Vagina (tissue), 2 donors: ENCODE measurements around the gene F7. TPM values are rescaled to one million over a fixed set of nuclear protein-coding genes. Genes with fewer than 3 reads are reported as not detected.
A peak's percentile ranks its signal among the peaks of the same experiment; 100 is the strongest.

Experiments used
- DNase-seq, 2 donors: peaks; one replicate each; pipeline ENCODE4 v3.0.0-alpha.2; 2017; ENCODE audit errors: extremely low spot score in 2 of 2
- H3K27ac ChIP-seq: fragments of 200-600 bp; sonication (generic); one replicate; pipeline ENCODE4 v1.5.1; 2019
- H3K27me3 ChIP-seq: fragments of 200-600 bp; sonication (generic); one replicate; pipeline ENCODE4 v1.5.1; 2019
- H3K36me3 ChIP-seq, 2 donors: fragments of 200-600 bp; sonication (generic); one replicate each; pipeline ENCODE4 v1.5.1; 2017 to 2019
- H3K4me1 ChIP-seq: fragments of 200-600 bp; sonication (generic); one replicate; pipeline ENCODE4 v1.5.1; 2019
- H3K4me3 ChIP-seq, 2 donors: fragments of 200-600 bp; sonication (generic); 1 replicate in 1 of 2; 2 replicates in 1 of 2; pipeline ENCODE4 v1.5.1; 2016 to 2019
- H3K9me3 ChIP-seq: fragments of 200-600 bp; sonication (generic); one replicate; pipeline ENCODE4 v1.5.1; 2019
- CTCF ChIP-seq, 3 experiments: fragments of 450-650 bp in 2 of 3; fragments of 200-600 bp in 1 of 3; sonication (generic) in 1 of 3; IDR thresholded peaks; one replicate each; pipeline ENCODE4 v1.5.1; 2017 to 2019; ENCODE audit warnings: antibody characterized with exemption in 3 of 3, mild to moderate bottlenecking in 2 of 3, moderate library complexity in 2 of 3
- POLR2A ChIP-seq, 2 donors: fragments of 450-650 bp; IDR thresholded peaks; one replicate each; pipeline ENCODE4 v1.6.1; 2017; ENCODE audit warnings: antibody characterized with exemption in 2 of 2, mild to moderate bottlenecking in 2 of 2, moderate library complexity in 2 of 2
- POLR2AphosphoS5 ChIP-seq, 2 donors: sonication (generic); formaldehyde crosslinking; IDR thresholded peaks; one replicate each; pipeline ENCODE4 v1.9.0; 2017; ENCODE audit warnings: antibody characterized with exemption in 2 of 2, mild to moderate bottlenecking in 2 of 2, low read depth in 1 of 2; ENCODE audit not compliant: insufficient read depth in 1 of 2
- intact Hi-C: fragments of 100-400 bp; cut with DNase I; formaldehyde crosslinking; loops from one replicate; pipeline ENCODE4 v1.15.1; 2023
- total RNA-seq: library from RNA; depleted of rRNA; stranded (reverse); fragments of >200 nt; gene quantifications from one replicate; pipeline ENCODE4 v1.2.3, GENCODE V29; 2016

The F7 gene
- total RNA-seq, 1 donor from 2014 or later: not detected

- Histone ChIP-seq H3K9me3 (no peaks in the 10 kb centered on the region), H3K4me3 (peak overlapping the region; percentile 38 to 39), H3K27me3 (no peaks in the 10 kb centered on the region), H3K27ac (peak overlapping the region; percentile 87), H3K4me1 (peaks cover 18% of the 10 kb centered on the region), H3K36me3 (no peaks in the 10 kb centered on the region)
- peak in 1 of 2 donors; percentile 84 for DNase-seq
- intact Hi-C loops: no loop called here
- TF ChIP-seq POLR2AphosphoS5 (IDR thresholded peaks at IDR 0.05; ENCODE audit: insufficient read depth in 1 of 2, low read depth in 1 of 2) (no peak), CTCF (IDR thresholded peaks at IDR 0.05) (no peak)
Observed at GRCh38 chr13:113121928-113122471, 16.4 kb downstream of the F7 start.

GRCh38 chr13:113122550-113123225 lies 17.1 kb downstream of the F7 start, which contains the start of gene F10:
Gene F10, plus strand, starts transcription at chr13:113122799. Its CDS starts 57 bp downstream, at chr13:113122856.
- H3K27me3 ChIP-seq: no peaks in the 10 kb centered on the region
- peaks cover 18% of the 10 kb centered on the region for H3K4me1 ChIP-seq
- no peaks in the 10 kb centered on the region for H3K9me3 ChIP-seq
- peak in 1 of 2 donors; percentile 87 for DNase-seq
- H3K36me3 ChIP-seq: no peaks in the 10 kb centered on the region
- intact Hi-C loops: no loop called here
- H3K4me3 ChIP-seq: peak within 1 kb of the TSS; percentile 38 to 39
- H3K27ac ChIP-seq: peak within 1 kb of the TSS; percentile 87
- TF ChIP-seq CTCF (IDR thresholded peaks at IDR 0.05) (no peak), POLR2A (IDR thresholded peaks at IDR 0.05) (peak in 1 of 2 donors; percentile 17), POLR2AphosphoS5 (IDR thresholded peaks at IDR 0.05; ENCODE audit: insufficient read depth in 1 of 2, low read depth in 1 of 2) (peak in 1 of 2 donors; percentile 78)

- Histone ChIP-seq H3K4me1 (peaks cover 18% of the 10 kb centered on the region), H3K27ac (peak overlapping the region; percentile 87), H3K4me3 (peak overlapping the region; percentile 38 to 39), H3K9me3 (no peaks in the 10 kb centered on the region), H3K36me3 (no peaks in the 10 kb centered on the region), H3K27me3 (no peaks in the 10 kb centered on the region)
- TF ChIP-seq POLR2AphosphoS5 (IDR thresholded peaks at IDR 0.05; ENCODE audit: insufficient read depth in 1 of 2, low read depth in 1 of 2) (no peak), CTCF (IDR thresholded peaks at IDR 0.05) (no peak), POLR2A (IDR thresholded peaks at IDR 0.05) (no peak)
- DNase-seq: peak in 1 of 2 donors; percentile 85
- intact Hi-C loops: no loop called here
Observed at GRCh38 chr13:113123226-113124201, 17.9 kb downstream of the F7 start.

- H3K27me3 ChIP-seq: no peaks in the 10 kb centered on the region
- TF ChIP-seq POLR2A (IDR thresholded peaks at IDR 0.05) (no peak), POLR2AphosphoS5 (IDR thresholded peaks at IDR 0.05; ENCODE audit: insufficient read depth in 1 of 2, low read depth in 1 of 2) (no peak), CTCF (IDR thresholded peaks at IDR 0.05) (no peak)
- intact Hi-C loops: no loop called here
- H3K36me3 ChIP-seq: no peaks in the 10 kb centered on the region
- peaks cover 18% of the 10 kb centered on the region for H3K4me1 ChIP-seq
- peak in 1 of 2 donors; percentile 75 for DNase-seq
- no peaks in the 10 kb centered on the region for H3K9me3 ChIP-seq
- no peak overlapping the region for H3K4me3 ChIP-seq
- H3K27ac ChIP-seq: no peak overlapping the region
Observed at GRCh38 chr13:113124211-113124970, 18.8 kb downstream of the F7 start.
